HepG2 (cell line): Measurements from ENCODE around the gene C2orf78. TPM values are rescaled to one million over a fixed set of nuclear protein-coding genes. Genes with fewer than 3 reads are reported as not detected.
"Not testable (repeated sequence)": the region's sequence is repeated elsewhere in the genome, so short reads cannot be mapped to it uniquely, and the experiment has no call there.

Experiments used
- FOSL1 ChIP-seq: sonication (generic); formaldehyde crosslinking; IDR thresholded peaks from 2 replicates; pipeline ENCODE4 v1.9.0; 2021; ENCODE audit warnings: missing genetic modification reagents, borderline replicate concordance
- HMG20A ChIP-seq: IDR thresholded peaks from 2 replicates; pipeline ENCODE4 v1.6.1; 2016; ENCODE audit warnings: borderline replicate concordance
- LCORL ChIP-seq, 2 experiments: fragments of 450-650 bp in 1 of 2; sonication (generic) in 1 of 2; formaldehyde crosslinking in 1 of 2; IDR thresholded peaks; 2 replicates each; pipeline versions ENCODE4 v1.5.0 to v1.6.1; 2017 to 2020; ENCODE audit warnings: antibody characterized with exemption in 1 of 2, missing genetic modification reagents in 1 of 2
- SIN3A ChIP-seq: IDR thresholded peaks from 2 replicates; pipeline ENCODE4 v1.6.1; 2011; ENCODE audit warnings: low read depth, mild to moderate bottlenecking, control low read depth, low read length, borderline replicate concordance
- SOX5 ChIP-seq: IDR thresholded peaks from 2 replicates; pipeline ENCODE4 v1.6.1; 2016; ENCODE audit warnings: borderline replicate concordance
- SPEN ChIP-seq: sonication (generic); formaldehyde crosslinking; IDR thresholded peaks from 2 replicates; pipeline ENCODE4 v1.5.1; 2020; ENCODE audit warnings: low read depth, mild to moderate bottlenecking, missing genetic modification reagents
- ZMYM3 ChIP-seq: sonication (generic); formaldehyde crosslinking; IDR thresholded peaks from 2 replicates; pipeline ENCODE4 v1.5.1; 2020; ENCODE audit warnings: mild to moderate bottlenecking, missing genetic modification reagents
- ZNF121 ChIP-seq: sonication (generic); formaldehyde crosslinking; IDR thresholded peaks from 2 replicates; pipeline ENCODE4 v1.5.0; 2020; ENCODE audit warnings: mild to moderate bottlenecking, missing genetic modification reagents
- ZNF136 ChIP-seq: sonication (generic); formaldehyde crosslinking; IDR thresholded peaks from 2 replicates; pipeline ENCODE4 v1.8.1; 2022; ENCODE audit warnings: low read depth, mild to moderate bottlenecking, moderate library complexity, missing genetic modification reagents
- ZNF788 ChIP-seq: sonication (generic); formaldehyde crosslinking; IDR thresholded peaks from 2 replicates; pipeline ENCODE4 v1.5.0; 2020; ENCODE audit warnings: mild to moderate bottlenecking, missing genetic modification reagents, borderline replicate concordance
- polyA plus RNA-seq, 8 experiments: library from polyadenylated mRNA; depleted of rRNA in 3 of 8; stranded (reverse) in 7 of 8; unstranded in 1 of 8; fragments of >200 nt; fragmentation: Illumina TruSeq in 4 of 8; extraction: Trizol in 4 of 8; gene quantifications; 2 replicates each; pipeline versions ENCODE4 v1.2.1 to v1.2.3, GENCODE V29; 2011 to 2016; ENCODE audit warnings: low read depth in 4 of 8, missing spikeins in 1 of 8, mixed read lengths in 1 of 8; ENCODE audit not compliant: insufficient read depth in 1 of 8
- total RNA-seq, 5 experiments: library from RNA; depleted of rRNA; stranded (reverse); fragments of >200 nt; fragmentation: Illumina TruSeq; extraction: Trizol; gene quantifications; 2 replicates each; pipeline ENCODE4 v1.2.3, GENCODE V29; 2016; ENCODE audit warnings: low read depth in 1 of 5
- TF ChIP-seq, protein P1 (sequence below): IDR thresholded peaks from 2 replicates; pipeline ENCODE4 v1.4.0; 2020; ENCODE audit warnings: mild to moderate bottlenecking, missing genetic modification reagents
- TF ChIP-seq, protein P2 (sequence below): sonication (generic); formaldehyde crosslinking; IDR thresholded peaks from 2 replicates; pipeline ENCODE4 v1.5.1; 2020; ENCODE audit warnings: missing genetic modification reagents, mild to moderate bottlenecking, borderline replicate concordance
- TF ChIP-seq, protein P3 (sequence below): sonication (generic); formaldehyde crosslinking; IDR thresholded peaks from 2 replicates; pipeline ENCODE4 v1.4.0; 2020; ENCODE audit warnings: mild to moderate bottlenecking, missing genetic modification reagents
- TF ChIP-seq, protein P4 (sequence below): sonication (generic); formaldehyde crosslinking; IDR thresholded peaks from 2 replicates; pipeline ENCODE4 v1.5.1; 2020; ENCODE audit warnings: missing genetic modification reagents, mild to moderate bottlenecking, borderline replicate concordance
- TF ChIP-seq, protein P5 (sequence below): sonication (generic); formaldehyde crosslinking; IDR thresholded peaks from 2 replicates; pipeline ENCODE4 v1.5.1; 2020; ENCODE audit warnings: mild to moderate bottlenecking, missing genetic modification reagents, moderate library complexity

The C2orf78 gene
- total and polyA plus RNA-seq, 2 of the 13 experiments (the other 11 are each of a cell fraction or from before 2014, with no cell fraction given) = not detected

DNA sequence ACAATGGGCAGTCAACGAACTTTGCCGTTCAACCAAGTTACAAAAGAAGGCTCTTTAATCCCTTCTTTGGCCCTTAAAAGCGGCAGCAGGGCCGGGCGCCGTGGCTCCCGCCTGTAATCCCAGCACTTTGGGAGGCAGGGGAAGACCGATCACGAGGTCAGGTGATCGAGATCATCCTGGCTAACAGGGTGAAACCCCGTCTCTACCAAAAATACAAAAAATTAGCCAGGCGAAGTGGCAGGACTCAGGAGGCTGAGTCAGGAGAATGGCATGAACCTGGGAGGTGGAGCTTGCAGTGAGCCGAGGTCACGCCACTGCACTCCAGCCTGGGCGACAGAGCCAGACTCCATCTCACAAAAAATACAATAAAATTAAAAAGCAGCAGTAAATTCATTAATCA is 581 bp upstream of the C2orf78 start (continued):
- TF ChIP-seq, protein P1, sequence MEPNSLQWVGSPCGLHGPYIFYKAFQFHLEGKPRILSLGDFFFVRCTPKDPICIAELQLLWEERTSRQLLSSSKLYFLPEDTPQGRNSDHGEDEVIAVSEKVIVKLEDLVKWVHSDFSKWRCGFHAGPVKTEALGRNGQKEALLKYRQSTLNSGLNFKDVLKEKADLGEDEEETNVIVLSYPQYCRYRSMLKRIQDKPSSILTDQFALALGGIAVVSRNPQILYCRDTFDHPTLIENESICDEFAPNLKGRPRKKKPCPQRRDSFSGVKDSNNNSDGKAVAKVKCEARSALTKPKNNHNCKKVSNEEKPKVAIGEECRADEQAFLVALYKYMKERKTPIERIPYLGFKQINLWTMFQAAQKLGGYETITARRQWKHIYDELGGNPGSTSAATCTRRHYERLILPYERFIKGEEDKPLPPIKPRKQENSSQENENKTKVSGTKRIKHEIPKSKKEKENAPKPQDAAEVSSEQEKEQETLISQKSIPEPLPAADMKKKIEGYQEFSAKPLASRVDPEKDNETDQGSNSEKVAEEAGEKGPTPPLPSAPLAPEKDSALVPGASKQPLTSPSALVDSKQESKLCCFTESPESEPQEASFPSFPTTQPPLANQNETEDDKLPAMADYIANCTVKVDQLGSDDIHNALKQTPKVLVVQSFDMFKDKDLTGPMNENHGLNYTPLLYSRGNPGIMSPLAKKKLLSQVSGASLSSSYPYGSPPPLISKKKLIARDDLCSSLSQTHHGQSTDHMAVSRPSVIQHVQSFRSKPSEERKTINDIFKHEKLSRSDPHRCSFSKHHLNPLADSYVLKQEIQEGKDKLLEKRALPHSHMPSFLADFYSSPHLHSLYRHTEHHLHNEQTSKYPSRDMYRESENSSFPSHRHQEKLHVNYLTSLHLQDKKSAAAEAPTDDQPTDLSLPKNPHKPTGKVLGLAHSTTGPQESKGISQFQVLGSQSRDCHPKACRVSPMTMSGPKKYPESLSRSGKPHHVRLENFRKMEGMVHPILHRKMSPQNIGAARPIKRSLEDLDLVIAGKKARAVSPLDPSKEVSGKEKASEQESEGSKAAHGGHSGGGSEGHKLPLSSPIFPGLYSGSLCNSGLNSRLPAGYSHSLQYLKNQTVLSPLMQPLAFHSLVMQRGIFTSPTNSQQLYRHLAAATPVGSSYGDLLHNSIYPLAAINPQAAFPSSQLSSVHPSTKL (CRISPR knock-in tag) = 0 out of 2 replicates have a peak, but pooled peaks have one; percentile 33
- TF ChIP-seq HMG20A (CRISPR knock-in tag) (0 out of 2 replicates have a peak, but pooled peaks have one; percentile 15), ZNF788 (CRISPR knock-in tag) (peak; percentile 27; the same call in 1 of the 2 replicates), ZNF136 (CRISPR knock-in tag) (peak; percentile 54; the same call in 1 of the 2 replicates), FOSL1 (CRISPR knock-in tag) (peak; percentile 86), SOX5 (CRISPR knock-in tag) (peak; percentile 24; the same call in 1 of the 2 replicates), ZNF121 (CRISPR knock-in tag) (peak; percentile 73), SIN3A (0 out of 2 replicates have a peak, but pooled peaks have one; percentile 44), SPEN (CRISPR knock-in tag) (peak; percentile 22; the same call in 1 of the 2 replicates), ZMYM3 (peak; percentile 82), LCORL (CRISPR knock-in tag; IDR thresholded peaks at IDR 0.05) (peak; percentile 34)
- TF ChIP-seq, protein P2, sequence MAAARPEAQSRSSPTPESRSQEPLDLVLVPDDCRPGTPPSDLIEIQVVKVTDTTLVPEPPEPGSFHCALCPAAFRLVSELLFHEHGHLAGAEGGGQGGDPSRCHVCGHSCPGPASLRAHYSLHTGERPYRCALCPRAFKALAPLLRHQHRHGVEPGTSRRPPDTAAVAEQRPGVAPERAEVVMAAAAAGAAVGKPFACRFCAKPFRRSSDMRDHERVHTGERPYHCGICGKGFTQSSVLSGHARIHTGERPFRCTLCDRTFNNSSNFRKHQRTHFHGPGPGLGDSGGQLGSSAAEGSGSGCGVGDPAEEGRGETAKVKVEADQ (CRISPR knock-in tag) = 0 out of 2 replicates have a peak, but pooled peaks have one; percentile 20
- TF ChIP-seq, protein P3, sequence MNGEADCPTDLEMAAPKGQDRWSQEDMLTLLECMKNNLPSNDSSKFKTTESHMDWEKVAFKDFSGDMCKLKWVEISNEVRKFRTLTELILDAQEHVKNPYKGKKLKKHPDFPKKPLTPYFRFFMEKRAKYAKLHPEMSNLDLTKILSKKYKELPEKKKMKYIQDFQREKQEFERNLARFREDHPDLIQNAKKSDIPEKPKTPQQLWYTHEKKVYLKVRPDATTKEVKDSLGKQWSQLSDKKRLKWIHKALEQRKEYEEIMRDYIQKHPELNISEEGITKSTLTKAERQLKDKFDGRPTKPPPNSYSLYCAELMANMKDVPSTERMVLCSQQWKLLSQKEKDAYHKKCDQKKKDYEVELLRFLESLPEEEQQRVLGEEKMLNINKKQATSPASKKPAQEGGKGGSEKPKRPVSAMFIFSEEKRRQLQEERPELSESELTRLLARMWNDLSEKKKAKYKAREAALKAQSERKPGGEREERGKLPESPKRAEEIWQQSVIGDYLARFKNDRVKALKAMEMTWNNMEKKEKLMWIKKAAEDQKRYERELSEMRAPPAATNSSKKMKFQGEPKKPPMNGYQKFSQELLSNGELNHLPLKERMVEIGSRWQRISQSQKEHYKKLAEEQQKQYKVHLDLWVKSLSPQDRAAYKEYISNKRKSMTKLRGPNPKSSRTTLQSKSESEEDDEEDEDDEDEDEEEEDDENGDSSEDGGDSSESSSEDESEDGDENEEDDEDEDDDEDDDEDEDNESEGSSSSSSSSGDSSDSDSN (CRISPR knock-in tag) = 0 out of 2 replicates have a peak, but pooled peaks have one; percentile 18
- TF ChIP-seq, protein P4, sequence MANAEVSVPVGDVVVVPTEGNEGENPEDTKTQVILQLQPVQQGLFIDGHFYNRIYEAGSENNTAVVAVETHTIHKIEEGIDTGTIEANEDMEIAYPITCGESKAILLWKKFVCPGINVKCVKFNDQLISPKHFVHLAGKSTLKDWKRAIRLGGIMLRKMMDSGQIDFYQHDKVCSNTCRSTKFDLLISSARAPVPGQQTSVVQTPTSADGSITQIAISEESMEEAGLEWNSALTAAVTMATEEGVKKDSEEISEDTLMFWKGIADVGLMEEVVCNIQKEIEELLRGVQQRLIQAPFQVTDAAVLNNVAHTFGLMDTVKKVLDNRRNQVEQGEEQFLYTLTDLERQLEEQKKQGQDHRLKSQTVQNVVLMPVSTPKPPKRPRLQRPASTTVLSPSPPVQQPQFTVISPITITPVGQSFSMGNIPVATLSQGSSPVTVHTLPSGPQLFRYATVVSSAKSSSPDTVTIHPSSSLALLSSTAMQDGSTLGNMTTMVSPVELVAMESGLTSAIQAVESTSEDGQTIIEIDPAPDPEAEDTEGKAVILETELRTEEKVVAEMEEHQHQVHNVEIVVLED (CRISPR knock-in tag) = peak; percentile 35; the same call in 1 of the 2 replicates
- not testable (repeated sequence) for TF ChIP-seq LCORL (IDR thresholded peaks at IDR 0.05)
- TF ChIP-seq, protein P5, sequence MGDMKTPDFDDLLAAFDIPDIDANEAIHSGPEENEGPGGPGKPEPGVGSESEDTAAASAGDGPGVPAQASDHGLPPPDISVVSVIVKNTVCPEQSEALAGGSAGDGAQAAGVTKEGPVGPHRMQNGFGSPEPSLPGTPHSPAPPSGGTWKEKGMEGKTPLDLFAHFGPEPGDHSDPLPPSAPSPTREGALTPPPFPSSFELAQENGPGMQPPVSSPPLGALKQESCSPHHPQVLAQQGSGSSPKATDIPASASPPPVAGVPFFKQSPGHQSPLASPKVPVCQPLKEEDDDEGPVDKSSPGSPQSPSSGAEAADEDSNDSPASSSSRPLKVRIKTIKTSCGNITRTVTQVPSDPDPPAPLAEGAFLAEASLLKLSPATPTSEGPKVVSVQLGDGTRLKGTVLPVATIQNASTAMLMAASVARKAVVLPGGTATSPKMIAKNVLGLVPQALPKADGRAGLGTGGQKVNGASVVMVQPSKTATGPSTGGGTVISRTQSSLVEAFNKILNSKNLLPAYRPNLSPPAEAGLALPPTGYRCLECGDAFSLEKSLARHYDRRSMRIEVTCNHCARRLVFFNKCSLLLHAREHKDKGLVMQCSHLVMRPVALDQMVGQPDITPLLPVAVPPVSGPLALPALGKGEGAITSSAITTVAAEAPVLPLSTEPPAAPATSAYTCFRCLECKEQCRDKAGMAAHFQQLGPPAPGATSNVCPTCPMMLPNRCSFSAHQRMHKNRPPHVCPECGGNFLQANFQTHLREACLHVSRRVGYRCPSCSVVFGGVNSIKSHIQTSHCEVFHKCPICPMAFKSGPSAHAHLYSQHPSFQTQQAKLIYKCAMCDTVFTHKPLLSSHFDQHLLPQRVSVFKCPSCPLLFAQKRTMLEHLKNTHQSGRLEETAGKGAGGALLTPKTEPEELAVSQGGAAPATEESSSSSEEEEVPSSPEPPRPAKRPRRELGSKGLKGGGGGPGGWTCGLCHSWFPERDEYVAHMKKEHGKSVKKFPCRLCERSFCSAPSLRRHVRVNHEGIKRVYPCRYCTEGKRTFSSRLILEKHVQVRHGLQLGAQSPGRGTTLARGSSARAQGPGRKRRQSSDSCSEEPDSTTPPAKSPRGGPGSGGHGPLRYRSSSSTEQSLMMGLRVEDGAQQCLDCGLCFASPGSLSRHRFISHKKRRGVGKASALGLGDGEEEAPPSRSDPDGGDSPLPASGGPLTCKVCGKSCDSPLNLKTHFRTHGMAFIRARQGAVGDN (CRISPR knock-in tag) = peak; percentile 72
